Measurements from ENCODE around the gene LGALS12. TPM values are rescaled to one million over a fixed set of nuclear protein-coding genes. Genes with fewer than 3 reads are reported as not detected.

The LGALS12 gene
- total RNA-seq, 1 donor from 2014 or later: 0.68 TPM

DNA sequence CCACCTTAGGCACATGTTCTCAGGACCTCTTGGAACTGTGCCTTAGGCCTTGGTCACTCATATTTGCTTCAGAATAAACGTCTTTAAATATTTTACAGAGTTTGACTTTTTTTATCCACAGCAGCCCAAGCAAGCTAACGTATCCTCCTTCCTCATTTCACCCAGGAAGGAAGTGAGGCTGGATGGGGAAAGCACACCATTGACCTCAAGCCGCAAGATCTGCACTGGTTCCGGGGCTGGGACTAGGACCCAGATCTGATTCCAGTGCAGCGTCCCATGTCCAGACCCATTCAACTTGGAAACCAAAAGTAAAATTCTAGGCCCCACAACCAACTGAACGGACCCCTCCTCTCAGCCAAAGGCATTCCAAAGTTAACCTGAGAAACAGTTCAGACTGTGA, 2.4 kb upstream of the LGALS12 start:
- H3K9me3 ChIP-seq: peaks cover 12% of the 10 kb centered on the region
- H3K36me3 ChIP-seq: no peaks in the 10 kb centered on the region
- peak; percentile 68 for DNase-seq
- intact Hi-C loops (cut with DNase I): no loop called here
- no peak overlapping the region for H3K27ac ChIP-seq
- H3K4me1 ChIP-seq: peaks cover 36% of the 10 kb centered on the region
- TF ChIP-seq, protein P1, sequence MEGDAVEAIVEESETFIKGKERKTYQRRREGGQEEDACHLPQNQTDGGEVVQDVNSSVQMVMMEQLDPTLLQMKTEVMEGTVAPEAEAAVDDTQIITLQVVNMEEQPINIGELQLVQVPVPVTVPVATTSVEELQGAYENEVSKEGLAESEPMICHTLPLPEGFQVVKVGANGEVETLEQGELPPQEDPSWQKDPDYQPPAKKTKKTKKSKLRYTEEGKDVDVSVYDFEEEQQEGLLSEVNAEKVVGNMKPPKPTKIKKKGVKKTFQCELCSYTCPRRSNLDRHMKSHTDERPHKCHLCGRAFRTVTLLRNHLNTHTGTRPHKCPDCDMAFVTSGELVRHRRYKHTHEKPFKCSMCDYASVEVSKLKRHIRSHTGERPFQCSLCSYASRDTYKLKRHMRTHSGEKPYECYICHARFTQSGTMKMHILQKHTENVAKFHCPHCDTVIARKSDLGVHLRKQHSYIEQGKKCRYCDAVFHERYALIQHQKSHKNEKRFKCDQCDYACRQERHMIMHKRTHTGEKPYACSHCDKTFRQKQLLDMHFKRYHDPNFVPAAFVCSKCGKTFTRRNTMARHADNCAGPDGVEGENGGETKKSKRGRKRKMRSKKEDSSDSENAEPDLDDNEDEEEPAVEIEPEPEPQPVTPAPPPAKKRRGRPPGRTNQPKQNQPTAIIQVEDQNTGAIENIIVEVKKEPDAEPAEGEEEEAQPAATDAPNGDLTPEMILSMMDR (IDR thresholded peaks at IDR 0.05): no peak
- ATAC-seq: peak; percentile 38 to 68
- no peak overlapping the region for H3K4me3 ChIP-seq
- no peaks in the 10 kb centered on the region for H3K27me3 ChIP-seq (ENCODE audit: low read depth)

DNA sequence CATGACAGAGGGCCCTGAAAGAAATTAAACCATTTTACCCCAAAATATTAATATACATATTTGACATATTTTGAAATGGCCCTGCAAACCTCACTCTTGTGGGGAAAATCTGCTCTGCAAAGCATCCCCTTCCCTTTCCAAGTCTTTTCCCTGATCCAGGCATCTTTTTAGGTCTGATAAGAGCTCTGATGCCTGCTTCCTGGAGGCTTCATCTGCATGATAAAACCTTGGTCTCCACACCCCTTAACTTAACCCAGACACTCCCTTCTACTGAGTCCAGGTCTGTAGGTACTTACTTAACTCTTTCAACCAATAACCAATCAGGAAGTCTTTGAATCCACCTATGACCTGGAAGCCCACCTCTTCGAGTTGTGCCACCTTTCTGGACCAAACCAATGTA, 1.8 kb upstream of the LGALS12 start:
- H3K36me3 ChIP-seq: no peaks in the 10 kb centered on the region
- no peak overlapping the region for H3K27ac ChIP-seq
- peaks cover 12% of the 10 kb centered on the region for H3K9me3 ChIP-seq
- intact Hi-C loops (cut with DNase I): no loop called here
- no peak overlapping the region for H3K4me3 ChIP-seq
- TF ChIP-seq, protein P1 (IDR thresholded peaks at IDR 0.05): no peak
- ATAC-seq: no peak
- DNase-seq: no peak
- H3K4me1 ChIP-seq: peaks cover 36% of the 10 kb centered on the region
- no peaks in the 10 kb centered on the region for H3K27me3 ChIP-seq (ENCODE audit: low read depth)

DNA sequence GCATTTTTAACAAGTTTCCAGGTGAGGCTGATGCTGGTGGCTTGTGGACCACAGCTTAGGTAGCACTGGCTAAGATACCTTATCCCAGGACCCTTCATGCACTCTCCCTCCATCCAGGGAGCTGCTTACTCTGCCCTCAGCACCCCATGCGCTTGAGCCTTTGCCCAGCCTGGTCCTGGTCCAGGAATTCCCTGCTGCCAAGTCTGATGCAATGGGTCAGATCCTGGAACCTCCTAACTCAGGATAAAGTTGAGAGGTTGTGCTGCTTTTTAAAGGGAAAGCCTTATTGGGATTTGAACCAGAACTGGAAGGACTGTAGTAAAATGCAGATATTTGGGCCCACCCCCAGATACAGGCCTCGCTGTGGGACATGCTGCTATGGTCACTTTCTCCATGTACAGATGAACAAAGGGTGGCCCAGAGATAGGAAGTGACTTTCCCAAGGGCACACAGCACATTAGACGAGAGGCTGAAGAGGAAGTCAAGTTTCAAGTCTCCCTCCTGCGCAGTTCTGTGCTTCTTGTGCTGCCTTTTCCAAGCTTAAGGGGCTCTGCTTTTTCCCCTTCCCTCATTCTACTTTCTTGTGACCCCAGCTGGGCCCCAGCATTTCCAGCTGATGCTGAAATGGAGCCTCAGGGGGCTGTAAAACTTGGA, 824 bp upstream of the LGALS12 start:
- ATAC-seq (peak in 1 of 2 donors; percentile 26), DNase-seq (no peak)
- peaks cover 6% of the 10 kb centered on the region for H3K9me3 ChIP-seq
- peaks cover 38% of the 10 kb centered on the region for H3K4me1 ChIP-seq
- H3K4me3 ChIP-seq: no peak overlapping the region
- no peak overlapping the region for H3K27ac ChIP-seq
- H3K27me3 ChIP-seq (ENCODE audit: low read depth): no peaks in the 10 kb centered on the region
- TF ChIP-seq, protein P1 (IDR thresholded peaks at IDR 0.05): no peak
- H3K36me3 ChIP-seq: no peaks in the 10 kb centered on the region
- intact Hi-C loops (cut with DNase I): no loop called here

DNA sequence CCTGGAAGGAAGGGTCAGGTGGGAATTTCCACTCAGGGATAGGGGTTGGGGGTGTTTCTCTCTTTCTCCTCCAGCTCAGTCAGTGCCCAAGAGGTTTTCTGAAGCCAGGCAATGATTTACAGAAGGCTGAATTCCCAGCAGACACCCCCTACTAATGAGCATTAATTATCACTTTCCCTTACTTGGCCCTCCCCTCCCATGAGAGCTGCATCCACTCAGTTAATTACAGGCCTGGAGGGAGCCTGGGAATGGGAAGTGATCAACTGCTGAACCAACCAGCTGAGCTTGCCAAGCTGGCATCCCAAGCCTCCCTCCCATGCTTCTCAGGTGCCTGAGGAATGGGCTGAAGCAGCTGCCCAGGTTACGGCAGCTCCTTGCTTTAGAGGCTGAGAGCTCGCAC, 992 bp downstream of the LGALS12 start:
- peaks cover 48% of the 10 kb centered on the region for H3K4me1 ChIP-seq
- no peak overlapping the region for H3K27ac ChIP-seq
- H3K27me3 ChIP-seq (ENCODE audit: low read depth): no peaks in the 10 kb centered on the region
- no peak for DNase-seq
- no peak for ATAC-seq
- intact Hi-C loops (cut with DNase I): no loop called here
- TF ChIP-seq, protein P1 (IDR thresholded peaks at IDR 0.05): no peak
- no peaks in the 10 kb centered on the region for H3K36me3 ChIP-seq
- no peaks in the 10 kb centered on the region for H3K9me3 ChIP-seq
- H3K4me3 ChIP-seq: no peak overlapping the region

DNA sequence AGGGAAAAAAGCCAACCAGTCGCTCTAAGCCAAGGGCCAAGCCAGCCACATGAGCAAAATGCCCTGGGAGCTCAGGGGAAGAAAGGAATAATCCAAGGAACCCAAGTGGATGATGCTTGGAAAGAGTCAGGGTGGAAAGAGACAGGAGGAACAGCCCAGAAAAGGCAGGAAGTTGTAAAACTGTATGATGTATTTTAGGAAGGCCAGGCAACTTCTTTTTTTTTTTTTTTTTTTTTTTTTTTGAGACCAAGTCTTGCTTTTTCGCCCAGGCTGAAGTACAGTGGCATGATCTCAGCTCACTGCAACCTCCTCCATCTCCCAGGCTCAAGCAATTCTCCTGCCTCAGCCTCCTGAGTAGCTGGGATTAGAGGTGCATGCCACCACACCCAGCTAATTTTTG, 1.6 kb downstream of the LGALS12 start:
- TF ChIP-seq, protein P1 (IDR thresholded peaks at IDR 0.05): no peak
- ATAC-seq: no peak
- no peak overlapping the region for H3K27ac ChIP-seq
- H3K4me3 ChIP-seq: no peak overlapping the region
- no peaks in the 10 kb centered on the region for H3K27me3 ChIP-seq (ENCODE audit: low read depth)
- H3K9me3 ChIP-seq: no peaks in the 10 kb centered on the region
- intact Hi-C loops (cut with DNase I): no loop called here
- H3K36me3 ChIP-seq: no peaks in the 10 kb centered on the region
- peaks cover 48% of the 10 kb centered on the region for H3K4me1 ChIP-seq
- no peak for DNase-seq

Measured in lower lobe of right lung (tissue), 2 donors.